ENCODE measurements around the gene URAD.

DNA sequence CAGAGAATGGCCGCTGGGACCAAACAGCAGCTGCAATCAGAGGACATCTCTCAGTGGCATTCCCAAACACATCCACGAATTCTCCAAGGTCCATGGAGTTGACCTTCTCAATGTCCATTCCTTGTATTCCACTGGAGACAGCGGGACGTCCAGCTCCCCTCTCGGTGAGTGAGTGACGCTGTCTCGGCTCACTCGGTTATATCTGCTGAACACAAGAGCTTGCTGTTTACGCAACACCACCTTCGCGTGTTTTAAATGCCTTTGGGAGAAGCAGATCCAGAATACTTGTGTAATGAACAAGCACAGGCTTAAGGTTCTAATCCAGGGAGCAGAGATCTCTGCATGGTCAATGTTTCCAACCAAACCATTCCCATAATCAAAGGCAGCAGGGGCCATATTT, at the start of gene URAD:
- TF ChIP-seq CTCF (IDR thresholded peaks at IDR 0.05) (no peak), POLR2A (IDR thresholded peaks at IDR 0.05) (no peak)
